BLaER1 (cell line): ENCODE results near the gene MAPKAPK2.

Source experiments
- H3K27ac ChIP-seq: shearing (Covaris generic); formaldehyde crosslinking; 2 replicates; pipeline ENCODE4 v1.8.1; 2022
- H3K27me3 ChIP-seq: shearing (Covaris generic); formaldehyde crosslinking; 2 replicates; pipeline ENCODE4 v1.8.1; 2022
- H3K36me3 ChIP-seq: shearing (Covaris generic); formaldehyde crosslinking; 2 replicates; pipeline ENCODE4 v1.8.1; 2022
- H3K4me1 ChIP-seq: shearing (Covaris generic); formaldehyde crosslinking; 2 replicates; pipeline ENCODE4 v1.8.1; 2022
- H3K4me2 ChIP-seq: shearing (Covaris generic); formaldehyde crosslinking; 2 replicates; pipeline ENCODE4 v1.8.1; 2022
- H3K4me3 ChIP-seq: shearing (Covaris generic); formaldehyde crosslinking; 2 replicates; pipeline ENCODE4 v1.8.1; 2022
- H3K9ac ChIP-seq: shearing (Covaris generic); formaldehyde crosslinking; 2 replicates; pipeline ENCODE4 v1.8.1; 2022
- H3K9me3 ChIP-seq: shearing (Covaris generic); formaldehyde crosslinking; 2 replicates; pipeline ENCODE4 v1.8.1; 2022
- H4K20me1 ChIP-seq: shearing (Covaris generic); formaldehyde crosslinking; 2 replicates; pipeline ENCODE4 v1.8.1; 2022
- Cebpa-rat ChIP-seq: shearing (Covaris generic); IDR thresholded peaks from 2 replicates; pipeline ENCODE4 v1.8.1; 2022

Gene MAPKAPK2

DNA sequence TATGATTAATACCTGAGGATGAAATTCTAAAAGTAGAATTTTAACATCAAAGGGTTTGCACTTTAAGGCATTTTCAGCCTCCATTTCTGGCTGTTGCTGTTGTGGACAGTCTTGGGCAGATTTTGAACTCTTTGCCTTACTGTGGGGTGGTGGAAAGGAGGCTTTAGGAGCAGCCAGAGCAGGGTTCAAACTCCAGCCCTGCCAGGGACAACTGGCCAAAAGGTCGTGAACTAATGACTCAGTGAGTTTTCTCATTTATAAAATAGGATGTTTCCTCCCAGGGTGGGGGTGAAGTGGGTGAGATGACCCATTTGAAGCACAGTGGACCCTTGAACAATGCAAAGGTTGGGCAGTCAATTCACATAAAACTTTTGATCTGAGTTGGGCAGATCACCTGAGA is 36.7 kb downstream of the MAPKAPK2 start:
- TF ChIP-seq Cebpa-rat: no peak
- Histone ChIP-seq H3K27ac (no peak overlapping the region), H3K9ac (no peak overlapping the region), H3K27me3 (no peaks in the 10 kb centered on the region), H3K4me1 (peaks cover 98% of the 10 kb centered on the region), H4K20me1 (peaks cover 100% of the 10 kb centered on the region), H3K4me2 (peak overlapping the region; percentile 20; the same call in 1 of the 2 replicates), H3K4me3 (no peak overlapping the region), H3K9me3 (no peaks in the 10 kb centered on the region), H3K36me3 (peaks cover 56% of the 10 kb centered on the region)

GRCh38 chr1:206722751-206723461 is 38.2 kb downstream of the MAPKAPK2 start:
- Histone ChIP-seq H3K36me3 (peaks cover 57% of the 10 kb centered on the region), H3K4me2 (peak overlapping the region; percentile 74), H3K27me3 (no peaks in the 10 kb centered on the region), H3K4me1 (peaks cover 99% of the 10 kb centered on the region), H3K9ac (0 out of 2 replicates have a peak overlapping the region, but pooled peaks have one; percentile 15), H3K9me3 (no peaks in the 10 kb centered on the region), H3K27ac (peak overlapping the region; percentile 66; the same call in 1 of the 2 replicates), H3K4me3 (no peak overlapping the region), H4K20me1 (peaks cover 100% of the 10 kb centered on the region)
- TF ChIP-seq Cebpa-rat: no peak

DNA sequence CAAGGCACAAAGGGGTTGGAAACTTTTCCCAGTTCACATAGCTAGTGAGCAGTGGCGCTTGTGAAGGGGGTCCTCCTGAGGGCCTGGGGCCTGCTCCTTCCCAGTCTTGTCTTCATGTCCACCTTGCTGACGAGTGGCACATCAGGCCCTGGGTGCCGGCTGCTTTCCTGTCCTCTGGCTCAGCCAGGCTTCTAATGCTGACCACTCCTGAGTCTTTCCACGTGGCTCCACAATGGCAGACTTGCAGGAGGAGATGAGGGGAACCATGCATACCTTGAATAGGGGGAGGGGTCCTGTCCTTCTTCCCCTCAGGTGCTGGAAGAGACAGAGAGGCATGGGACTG is 38.7 kb downstream of the MAPKAPK2 start:
- H3K9me3 ChIP-seq: no peaks in the 10 kb centered on the region
- H3K9ac ChIP-seq: 0 out of 2 replicates have a peak overlapping the region, but pooled peaks have one; percentile 15
- H3K36me3 ChIP-seq: peaks cover 62% of the 10 kb centered on the region
- H3K27ac ChIP-seq: peak overlapping the region; percentile 66
- no peaks in the 10 kb centered on the region for H3K27me3 ChIP-seq
- peaks cover 100% of the 10 kb centered on the region for H3K4me1 ChIP-seq
- peak overlapping the region; percentile 74 for H3K4me2 ChIP-seq
- no peak overlapping the region for H3K4me3 ChIP-seq
- TF ChIP-seq Cebpa-rat: no peak
- peaks cover 100% of the 10 kb centered on the region for H4K20me1 ChIP-seq

DNA sequence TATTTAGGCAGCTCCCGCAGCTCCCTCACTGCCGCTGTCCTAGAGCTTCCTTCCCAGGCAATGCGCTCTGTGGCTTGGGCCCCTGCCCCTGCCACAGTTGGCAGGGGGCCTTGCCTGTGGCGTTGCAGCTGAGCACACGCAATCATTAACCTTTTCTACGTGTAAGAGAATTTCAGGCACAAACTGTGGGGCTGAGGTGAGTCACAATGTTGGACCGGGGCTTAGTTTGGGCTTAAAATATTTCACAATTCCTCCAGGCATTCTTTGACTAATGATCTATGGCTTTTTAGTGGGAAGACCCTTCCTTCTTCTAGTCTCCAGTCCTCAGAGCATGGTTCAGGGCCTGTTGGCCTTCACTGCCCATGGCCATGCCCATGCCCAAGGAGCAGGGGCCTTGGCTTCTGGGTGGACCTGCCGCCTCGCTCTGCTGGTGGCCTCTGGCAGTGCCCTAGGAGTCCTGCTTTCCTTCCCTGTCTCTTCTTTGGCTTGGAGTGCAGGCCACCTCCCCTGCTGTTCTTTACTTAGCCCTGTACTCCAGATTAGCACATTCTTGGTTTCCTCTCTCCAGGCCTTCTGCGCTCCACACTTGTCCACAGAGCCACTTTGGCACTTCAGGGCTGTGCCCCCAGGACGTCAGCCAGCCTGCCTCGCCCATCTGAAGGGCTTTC is 39.2 kb downstream of the MAPKAPK2 start:
- H3K27ac ChIP-seq: peak overlapping the region; percentile 66
- H3K36me3 ChIP-seq: peaks cover 67% of the 10 kb centered on the region
- TF ChIP-seq Cebpa-rat: no peak
- 0 out of 2 replicates have a peak overlapping the region, but pooled peaks have one; percentile 15 for H3K9ac ChIP-seq
- peaks cover 100% of the 10 kb centered on the region for H4K20me1 ChIP-seq
- H3K4me1 ChIP-seq: peaks cover 100% of the 10 kb centered on the region
- H3K4me3 ChIP-seq: no peak overlapping the region
- no peaks in the 10 kb centered on the region for H3K9me3 ChIP-seq
- peak overlapping the region; percentile 74 for H3K4me2 ChIP-seq
- no peaks in the 10 kb centered on the region for H3K27me3 ChIP-seq

DNA sequence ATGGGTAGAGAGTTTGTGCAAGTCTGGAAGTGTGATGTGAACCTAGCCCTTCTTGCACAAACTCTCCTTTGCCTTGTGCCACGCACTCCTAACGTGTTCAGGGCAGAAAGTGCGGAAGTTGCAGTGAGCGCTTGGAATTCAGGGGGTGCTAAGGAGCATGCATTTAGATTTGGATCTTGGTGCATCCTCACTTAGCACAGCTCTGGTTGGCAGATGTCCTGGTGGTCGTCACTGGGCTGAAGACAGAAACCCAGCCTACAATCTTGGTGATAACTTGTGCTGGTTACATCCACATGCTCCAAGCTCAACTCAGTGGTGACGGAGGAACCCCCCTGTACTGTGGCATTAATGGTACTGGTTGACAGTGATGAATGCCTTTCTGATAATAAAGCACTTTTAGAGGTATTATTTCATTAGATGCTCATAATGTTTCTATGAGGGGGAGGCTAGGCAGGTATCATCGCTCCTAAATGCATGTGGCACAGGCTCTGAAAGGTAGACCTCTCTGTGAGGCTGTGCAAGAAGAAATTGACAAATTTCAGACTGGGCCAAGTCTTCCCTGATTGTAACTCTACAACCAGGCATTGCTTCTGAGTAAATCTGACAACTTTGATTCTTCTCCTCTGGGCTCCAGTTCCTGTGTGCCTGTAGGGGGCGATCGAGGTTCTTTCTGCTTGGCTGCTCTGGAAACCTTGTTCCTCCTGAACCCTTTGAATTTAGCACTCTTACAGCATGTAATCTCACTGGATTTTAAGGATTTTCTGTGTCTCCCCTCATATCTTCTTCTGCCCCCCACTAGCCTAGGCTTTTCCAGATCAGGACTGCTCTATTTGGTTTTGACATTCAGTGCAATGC is 40.6 kb downstream of the MAPKAPK2 start:
- no peak overlapping the region for H3K4me3 ChIP-seq
- peak overlapping the region; percentile 74 for H3K4me2 ChIP-seq
- H3K9ac ChIP-seq: no peak overlapping the region
- H3K36me3 ChIP-seq: peaks cover 69% of the 10 kb centered on the region
- no peaks in the 10 kb centered on the region for H3K27me3 ChIP-seq
- no peak for TF ChIP-seq Cebpa-rat
- H3K4me1 ChIP-seq: peaks cover 100% of the 10 kb centered on the region
- no peaks in the 10 kb centered on the region for H3K9me3 ChIP-seq
- H3K27ac ChIP-seq: no peak overlapping the region
- peaks cover 100% of the 10 kb centered on the region for H4K20me1 ChIP-seq

GRCh38 chr1:206727981-206728696 is 43.4 kb downstream of the MAPKAPK2 start:
- peaks cover 91% of the 10 kb centered on the region for H3K4me1 ChIP-seq
- TF ChIP-seq Cebpa-rat: no peak
- H3K36me3 ChIP-seq: peaks cover 77% of the 10 kb centered on the region
- H3K27ac ChIP-seq: peak overlapping the region; percentile 73
- H3K9me3 ChIP-seq: no peaks in the 10 kb centered on the region
- peak overlapping the region; percentile 74 for H3K4me2 ChIP-seq
- H3K27me3 ChIP-seq: no peaks in the 10 kb centered on the region
- peak overlapping the region; percentile 64 for H3K9ac ChIP-seq
- no peak overlapping the region for H3K4me3 ChIP-seq
- H4K20me1 ChIP-seq: peaks cover 100% of the 10 kb centered on the region

- Histone ChIP-seq H3K9me3 (no peaks in the 10 kb centered on the region), H3K4me2 (peak overlapping the region; percentile 74), H4K20me1 (peaks cover 99% of the 10 kb centered on the region), H3K4me3 (no peak overlapping the region), H3K27ac (peak overlapping the region; percentile 73), H3K4me1 (peaks cover 88% of the 10 kb centered on the region), H3K27me3 (no peaks in the 10 kb centered on the region), H3K9ac (0 out of 2 replicates have a peak overlapping the region, but pooled peaks have one; percentile 64), H3K36me3 (peaks cover 77% of the 10 kb centered on the region)
- TF ChIP-seq Cebpa-rat: no peak
Observed at GRCh38 chr1:206728697-206728987, 43.9 kb downstream of the MAPKAPK2 start.

DNA sequence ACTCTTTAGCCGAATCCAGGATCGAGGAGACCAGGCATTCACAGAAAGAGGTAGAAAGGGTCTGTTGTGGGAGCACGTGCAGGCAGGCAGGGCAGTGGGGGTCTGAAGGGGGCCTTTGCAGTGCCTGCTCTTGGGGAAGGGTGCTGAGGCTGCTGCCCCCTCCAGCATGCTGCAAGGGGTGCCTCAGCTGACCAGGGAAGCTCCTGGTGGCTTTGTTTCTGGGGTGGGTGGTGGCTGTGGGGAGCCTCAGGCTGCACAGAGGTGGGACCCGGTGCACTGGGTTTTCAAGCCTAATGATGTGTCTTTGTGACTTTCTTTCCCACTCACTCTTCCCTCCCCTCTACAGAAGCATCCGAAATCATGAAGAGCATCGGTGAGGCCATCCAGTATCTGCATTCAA is 44.3 kb downstream of the MAPKAPK2 start:
- Histone ChIP-seq H3K9me3 (no peaks in the 10 kb centered on the region), H3K27ac (peak overlapping the region; percentile 73), H3K27me3 (no peaks in the 10 kb centered on the region), H3K4me1 (peaks cover 88% of the 10 kb centered on the region), H3K4me2 (peak overlapping the region; percentile 74), H3K9ac (0 out of 2 replicates have a peak overlapping the region, but pooled peaks have one; percentile 64), H3K36me3 (peaks cover 77% of the 10 kb centered on the region), H4K20me1 (peaks cover 99% of the 10 kb centered on the region), H3K4me3 (no peak overlapping the region)
- no peak for TF ChIP-seq Cebpa-rat

DNA sequence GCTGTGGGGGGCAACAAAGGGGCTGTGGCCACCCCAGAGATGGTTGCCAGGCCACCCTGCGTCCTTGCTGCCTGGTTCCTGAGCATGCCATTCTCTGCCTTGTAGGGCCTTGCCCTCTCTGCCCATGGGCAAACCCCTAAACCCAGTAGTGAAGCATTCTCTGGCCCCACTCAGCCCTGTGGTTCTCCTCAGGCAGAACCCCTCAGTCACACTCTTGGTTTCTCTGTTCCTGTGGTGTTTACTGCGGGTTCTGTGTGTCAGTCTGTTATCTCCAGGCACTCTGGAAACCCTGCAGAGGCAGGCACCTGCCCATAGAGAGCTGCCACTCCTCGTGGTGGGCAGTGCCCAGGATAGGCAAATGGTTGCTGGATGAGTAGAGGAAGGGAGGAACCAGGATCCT is 44.8 kb downstream of the MAPKAPK2 start:
- H3K4me3 ChIP-seq: no peak overlapping the region
- no peak for TF ChIP-seq Cebpa-rat

More for the DNA sequence above, 44.8 kb downstream of the MAPKAPK2 start:
- peak overlapping the region; percentile 73 for H3K27ac ChIP-seq
- H3K27me3 ChIP-seq: no peaks in the 10 kb centered on the region
- peaks cover 88% of the 10 kb centered on the region for H3K4me1 ChIP-seq
- H3K9me3 ChIP-seq: no peaks in the 10 kb centered on the region
- H3K9ac ChIP-seq: no peak overlapping the region; the same call in 1 of the 2 replicates
- peaks cover 99% of the 10 kb centered on the region for H4K20me1 ChIP-seq
- H3K36me3 ChIP-seq: peaks cover 80% of the 10 kb centered on the region
- no peak overlapping the region for H3K4me2 ChIP-seq
